Body of pancreas (tissue), 4 donors: ENCODE results near the gene CD81. TPM values are rescaled to one million over a fixed set of nuclear protein-coding genes. Genes with fewer than 3 reads are reported as not detected.

Experiments
- ATAC-seq: fragments of 150-250 bp; one replicate; pipeline ENCODE4 v1.9.1; 2016
- DNase-seq, 4 donors: peaks; one replicate each; pipeline ENCODE4 v3.0.0-alpha.2; 2019
- H3K27ac ChIP-seq, 4 donors: fragments of 200-600 bp; sonication (generic); 1 replicate in 3 of 4; 2 replicates in 1 of 4; pipeline versions ENCODE4 v1.5.1 to v1.6.1; 2016 to 2019; ENCODE audit warnings: mild to moderate bottlenecking in 1 of 4, mixed read lengths in 1 of 4, moderate library complexity in 1 of 4
- H3K27me3 ChIP-seq, 2 donors: fragments of 200-600 bp; sonication (generic); one replicate each; pipeline ENCODE4 v1.6.0; 2016; ENCODE audit warnings: mild to moderate bottlenecking in 1 of 2
- H3K36me3 ChIP-seq, 2 donors: fragments of 200-600 bp; sonication (generic); replicated peaks in 1 of 2; 2 replicates each; pipeline ENCODE4 v1.5.1; 2016; ENCODE audit warnings: low read depth in 2 of 2; ENCODE audit not compliant: insufficient read depth in 1 of 2
- H3K4me1 ChIP-seq: fragments of 200-600 bp; sonication (generic); one replicate; pipeline ENCODE4 v1.6.0; 2016
- H3K4me3 ChIP-seq, 2 donors: fragments of 200-600 bp; sonication (generic); 1 replicate in 1 of 2; 2 replicates in 1 of 2; pipeline ENCODE4 v1.5.1; 2016 to 2019
- H3K9me3 ChIP-seq, 3 donors: fragments of 200-600 bp; sonication (generic); 1 replicate in 2 of 3; 2 replicates in 1 of 3; pipeline ENCODE4 v1.5.1; 2016
- POLR2A ChIP-seq, 3 donors: fragments of 450-650 bp; IDR thresholded peaks; one replicate each; pipeline ENCODE4 v1.6.1; 2016; ENCODE audit warnings: antibody characterized with exemption in 3 of 3, mild to moderate bottlenecking in 2 of 3
- WGBS, 2 donors: methylation state at CpG; one replicate each; pipeline ENCODE4 v1.1.5; 2017; 5-methylcytosine and 5-hydroxymethylcytosine counted together
- intact Hi-C: fragments of 100-400 bp; cut with DNase I; formaldehyde crosslinking; loops from one replicate; pipeline ENCODE4 v1.15.1; 2023
- total RNA-seq, 2 donors: library from RNA; depleted of rRNA; stranded (reverse); fragments of >200 nt; gene quantifications; one replicate each; pipeline ENCODE4 v1.1.0, GENCODE V29; 2016
- TF ChIP-seq, protein P1 (sequence below), 7 experiments: fragments of 450-650 bp in 4 of 7; fragments of 200-600 bp in 3 of 7; sonication (generic) in 3 of 7; IDR thresholded peaks; one replicate each; pipeline ENCODE4 v1.5.1; 2016 to 2019; ENCODE audit warnings: antibody characterized with exemption in 7 of 7

Gene CD81
- total RNA-seq, 2 donors from 2014 or later, result 217 to 332 TPM

DNA sequence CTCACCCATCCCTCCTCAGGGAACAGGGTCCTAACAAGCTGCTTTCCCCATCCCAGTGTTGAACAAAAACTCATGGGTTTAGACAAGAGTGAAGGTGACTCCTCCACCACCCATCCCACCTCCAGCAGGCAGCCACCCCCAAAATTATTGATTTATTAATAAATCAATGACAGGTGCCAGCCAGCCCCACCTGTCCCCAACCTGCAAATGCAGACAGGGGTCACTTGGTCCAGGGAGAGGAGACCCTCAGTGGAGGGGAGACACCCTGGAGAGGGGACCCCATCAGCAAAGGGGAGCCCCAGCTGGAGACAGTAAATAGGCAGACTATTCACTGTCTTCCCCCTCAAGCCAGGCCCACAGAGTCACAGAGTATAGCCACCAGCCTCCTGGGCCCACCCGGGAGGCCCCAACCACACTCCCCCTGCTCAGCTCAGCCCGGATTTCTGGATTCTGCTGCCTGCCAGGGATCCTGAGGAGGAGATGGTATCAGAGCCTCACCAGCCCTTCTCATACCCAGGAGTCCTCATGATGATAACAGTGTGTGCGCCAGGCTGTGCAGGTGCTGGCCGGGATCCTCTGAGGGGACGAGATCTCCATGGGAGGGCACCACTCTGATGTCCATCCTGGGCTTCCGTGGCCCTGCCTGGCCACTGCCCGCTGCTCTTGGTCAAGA, 8.8 kb upstream of the CD81 start:
- Histone ChIP-seq H3K27ac (no peak overlapping the region), H3K4me3 (no peak overlapping the region), H3K4me1 (peaks cover 6% of the 10 kb centered on the region), H3K27me3 (no peaks in the 10 kb centered on the region), H3K9me3 (no peaks in the 10 kb centered on the region), H3K36me3 (no peaks in the 10 kb centered on the region)
- no peak for DNase-seq
- no peak for ATAC-seq
- WGBS, 2 donors, result 93% methylated on average over 7 of the region's 7 CpGs; no CpG with 5 or more reads in 1 of the 2 donors
- no peak for TF ChIP-seq POLR2A (IDR thresholded peaks at IDR 0.05)
- TF ChIP-seq, protein P1, sequence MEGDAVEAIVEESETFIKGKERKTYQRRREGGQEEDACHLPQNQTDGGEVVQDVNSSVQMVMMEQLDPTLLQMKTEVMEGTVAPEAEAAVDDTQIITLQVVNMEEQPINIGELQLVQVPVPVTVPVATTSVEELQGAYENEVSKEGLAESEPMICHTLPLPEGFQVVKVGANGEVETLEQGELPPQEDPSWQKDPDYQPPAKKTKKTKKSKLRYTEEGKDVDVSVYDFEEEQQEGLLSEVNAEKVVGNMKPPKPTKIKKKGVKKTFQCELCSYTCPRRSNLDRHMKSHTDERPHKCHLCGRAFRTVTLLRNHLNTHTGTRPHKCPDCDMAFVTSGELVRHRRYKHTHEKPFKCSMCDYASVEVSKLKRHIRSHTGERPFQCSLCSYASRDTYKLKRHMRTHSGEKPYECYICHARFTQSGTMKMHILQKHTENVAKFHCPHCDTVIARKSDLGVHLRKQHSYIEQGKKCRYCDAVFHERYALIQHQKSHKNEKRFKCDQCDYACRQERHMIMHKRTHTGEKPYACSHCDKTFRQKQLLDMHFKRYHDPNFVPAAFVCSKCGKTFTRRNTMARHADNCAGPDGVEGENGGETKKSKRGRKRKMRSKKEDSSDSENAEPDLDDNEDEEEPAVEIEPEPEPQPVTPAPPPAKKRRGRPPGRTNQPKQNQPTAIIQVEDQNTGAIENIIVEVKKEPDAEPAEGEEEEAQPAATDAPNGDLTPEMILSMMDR (IDR thresholded peaks at IDR 0.05), result no peak
- intact Hi-C loops, result no loop called here

DNA sequence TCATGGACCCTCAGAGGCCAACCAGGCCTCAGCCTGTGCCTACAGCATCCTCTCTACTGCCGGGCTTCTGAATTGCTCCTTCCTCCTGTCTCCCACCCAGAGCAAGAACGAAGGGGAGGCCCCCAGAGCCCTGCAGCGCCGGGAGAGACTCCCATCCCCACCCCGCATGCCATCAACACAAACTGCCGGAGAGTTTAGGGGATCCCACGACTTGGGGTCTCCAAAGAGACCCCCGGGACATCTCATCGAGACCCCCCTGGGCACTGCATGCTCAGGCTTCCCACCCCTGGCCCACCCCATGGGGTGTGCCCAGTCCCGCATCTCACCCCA, 8.3 kb upstream of the CD81 start:
- no peaks in the 10 kb centered on the region for H3K27me3 ChIP-seq
- no peak overlapping the region for H3K4me3 ChIP-seq
- no peak overlapping the region for H3K27ac ChIP-seq
- TF ChIP-seq POLR2A (IDR thresholded peaks at IDR 0.05), result no peak
- TF ChIP-seq, protein P1 (IDR thresholded peaks at IDR 0.05), result no peak
- no peak for DNase-seq
- ATAC-seq, result no peak
- 72 to 75% methylated on average over 10 of the region's 10 CpGs for WGBS, 2 donors
- peaks cover 6% of the 10 kb centered on the region for H3K4me1 ChIP-seq
- H3K9me3 ChIP-seq, result no peaks in the 10 kb centered on the region
- H3K36me3 ChIP-seq, result no peaks in the 10 kb centered on the region
- intact Hi-C loops, result no loop called here

DNA sequence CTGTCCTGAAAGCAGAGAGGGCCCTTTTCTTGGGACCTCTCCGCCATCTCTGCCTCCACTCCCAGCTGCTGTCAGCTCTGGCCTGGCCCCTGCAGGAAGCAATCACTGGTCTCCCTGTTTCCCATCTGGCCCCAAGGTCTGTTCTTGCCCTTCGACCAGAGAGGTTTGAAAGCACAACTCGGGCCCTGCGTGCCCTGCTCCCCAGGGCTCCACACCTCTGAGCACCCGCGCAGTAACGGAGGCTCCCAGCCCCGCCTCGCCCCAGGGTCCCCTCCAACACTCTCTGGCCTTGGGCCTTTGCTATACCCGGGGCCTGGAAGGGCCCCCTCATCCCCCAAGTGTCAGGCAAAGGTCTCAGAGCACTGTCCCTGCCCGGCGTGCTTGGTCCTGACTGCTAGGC, 7.8 kb upstream of the CD81 start:
- Histone ChIP-seq H3K27me3 (no peaks in the 10 kb centered on the region), H3K4me1 (peaks cover 9% of the 10 kb centered on the region), H3K9me3 (no peaks in the 10 kb centered on the region), H3K27ac (no peak overlapping the region), H3K4me3 (no peak overlapping the region), H3K36me3 (no peaks in the 10 kb centered on the region)
- 84 to 87% methylated on average over 10 to 12 of the region's 12 CpGs for WGBS, 2 donors
- TF ChIP-seq, protein P1 (IDR thresholded peaks at IDR 0.05), result no peak
- TF ChIP-seq POLR2A (IDR thresholded peaks at IDR 0.05), result no peak
- DNase-seq (no peak), ATAC-seq (no peak)
- intact Hi-C loops, result no loop called here

DNA sequence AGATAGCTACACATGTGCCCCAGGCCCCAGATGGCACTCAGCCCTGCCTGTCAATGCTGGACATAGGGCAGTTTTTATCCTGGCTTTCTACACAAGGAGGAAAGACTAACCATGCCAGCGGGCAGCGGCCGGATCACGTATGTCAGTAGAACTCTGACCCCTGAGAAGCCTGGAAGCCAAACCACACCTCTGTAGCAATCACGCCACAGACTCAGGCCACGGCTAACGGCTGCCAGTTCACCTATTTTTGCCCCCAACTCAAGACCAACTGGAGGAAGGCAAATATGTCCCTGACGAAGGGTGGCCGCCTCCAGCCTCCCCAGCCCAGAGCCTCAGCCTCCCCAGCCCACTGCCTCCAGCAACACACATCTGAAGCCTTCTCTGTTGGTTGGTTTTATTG, 7.2 kb upstream of the CD81 start:
- Histone ChIP-seq H3K4me3 (no peak overlapping the region), H3K36me3 (no peaks in the 10 kb centered on the region), H3K27me3 (no peaks in the 10 kb centered on the region), H3K27ac (no peak overlapping the region), H3K4me1 (peaks cover 14% of the 10 kb centered on the region), H3K9me3 (no peaks in the 10 kb centered on the region)
- WGBS, 2 donors, result 87 to 94% methylated on average over 9 of the region's 9 CpGs
- ATAC-seq (no peak), DNase-seq (no peak)
- intact Hi-C loops, result no loop called here
- TF ChIP-seq, protein P1 (IDR thresholded peaks at IDR 0.05), result no peak
- TF ChIP-seq POLR2A (IDR thresholded peaks at IDR 0.05), result no peak
